ENCODE data around the gene FHOD3. TPM values are rescaled to one million over a fixed set of nuclear protein-coding genes. Genes with fewer than 3 reads are reported as not detected.
A peak's percentile ranks its signal among the peaks of the same experiment; 100 is the strongest.

The FHOD3 gene
- total RNA-seq, 3 donors from 2014 or later, result 2.7 to 14.4 (median 4.0) TPM

- DNase-seq (no peak), ATAC-seq (no peak)
- H3K9me3 ChIP-seq, result no peaks in the 10 kb centered on the region
- H3K4me3 ChIP-seq, result no peak overlapping the region
- H3K4me1 ChIP-seq (ENCODE audit: low read depth), result peaks cover 12% of the 10 kb centered on the region
- no peaks in the 10 kb centered on the region for H3K36me3 ChIP-seq (ENCODE audit: low read depth)
- intact Hi-C loops (cut with DNase I, micrococcal nuclease), result no loop called here
- TF ChIP-seq CTCF (IDR thresholded peaks at IDR 0.05), result no peak
These were observed 297.1 kb downstream of the FHOD3 start for GRCh38 chr18:36594621-36595020.

- TF ChIP-seq CTCF (IDR thresholded peaks at IDR 0.05), result no peak
- ATAC-seq, result peak; percentile 8
- peaks cover 12% of the 10 kb centered on the region for H3K4me1 ChIP-seq (ENCODE audit: low read depth)
- intact Hi-C loops (cut with DNase I, micrococcal nuclease), result no loop called here
- no peaks in the 10 kb centered on the region for H3K9me3 ChIP-seq
- H3K4me3 ChIP-seq, result no peak overlapping the region
- DNase-seq, result peak in 2 of 3 donors; percentile 52 to 56
- no peaks in the 10 kb centered on the region for H3K36me3 ChIP-seq (ENCODE audit: low read depth)
These were observed 297.7 kb downstream of the FHOD3 start for GRCh38 chr18:36595046-36595817.

GRCh38 chr18:36595818-36596215, 298.3 kb downstream of the FHOD3 start:
- intact Hi-C loops (cut with DNase I, micrococcal nuclease), result no loop called here
- peaks cover 12% of the 10 kb centered on the region for H3K4me1 ChIP-seq (ENCODE audit: low read depth)
- ATAC-seq (peak; percentile 69), DNase-seq (no peak)
- H3K36me3 ChIP-seq (ENCODE audit: low read depth), result no peaks in the 10 kb centered on the region
- no peak for TF ChIP-seq CTCF (IDR thresholded peaks at IDR 0.05)
- H3K9me3 ChIP-seq, result no peaks in the 10 kb centered on the region
- H3K4me3 ChIP-seq, result no peak overlapping the region

GRCh38 chr18:36597636-36598035, 300.1 kb downstream of the FHOD3 start:
- TF ChIP-seq CTCF (IDR thresholded peaks at IDR 0.05), result no peak
- H3K4me1 ChIP-seq (ENCODE audit: low read depth), result peaks cover 12% of the 10 kb centered on the region
- intact Hi-C loops (cut with DNase I, micrococcal nuclease), result no loop called here
- H3K9me3 ChIP-seq, result no peaks in the 10 kb centered on the region
- no peaks in the 10 kb centered on the region for H3K36me3 ChIP-seq (ENCODE audit: low read depth)
- ATAC-seq, result no peak
- H3K4me3 ChIP-seq, result no peak overlapping the region
- DNase-seq, result no peak

- no peak for TF ChIP-seq CTCF (IDR thresholded peaks at IDR 0.05)
- H3K9me3 ChIP-seq, result no peaks in the 10 kb centered on the region
- ATAC-seq (no peak), DNase-seq (no peak)
- intact Hi-C loops (cut with DNase I, micrococcal nuclease), result no loop called here
- H3K4me3 ChIP-seq, result no peak overlapping the region
- H3K4me1 ChIP-seq (ENCODE audit: low read depth), result peaks cover 12% of the 10 kb centered on the region
- no peaks in the 10 kb centered on the region for H3K36me3 ChIP-seq (ENCODE audit: low read depth)
These were observed 303.0 kb downstream of the FHOD3 start for GRCh38 chr18:36600548-36600947.

Data from mucosa of descending colon (tissue), 3 donors.